HEK293 (cell line): ENCODE data around the gene ENO2.

Experiments
- ZEB2 ChIP-seq: fragments of 450-650 bp; formaldehyde crosslinking; IDR thresholded peaks from 2 replicates; pipeline ENCODE4 v1.5.1; 2016; ENCODE audit warnings: missing biosample characterization, missing genetic modification characterization
- ZFP41 ChIP-seq: fragments of 450-650 bp; formaldehyde crosslinking; IDR thresholded peaks from 2 replicates; pipeline ENCODE4 v1.5.1; 2016; ENCODE audit warnings: missing biosample characterization, missing genetic modification characterization, borderline replicate concordance
- TF ChIP-seq, protein P1 (sequence below): fragments of 450-650 bp; formaldehyde crosslinking; IDR thresholded peaks from 2 replicates; pipeline ENCODE4 v1.5.1; 2016; ENCODE audit warnings: missing biosample characterization, missing genetic modification characterization, borderline replicate concordance
- TF ChIP-seq, protein P2 (sequence below): fragments of 450-650 bp; formaldehyde crosslinking; IDR thresholded peaks from 2 replicates; pipeline ENCODE4 v1.5.1; 2016; ENCODE audit warnings: missing biosample characterization, missing genetic modification characterization

DNA sequence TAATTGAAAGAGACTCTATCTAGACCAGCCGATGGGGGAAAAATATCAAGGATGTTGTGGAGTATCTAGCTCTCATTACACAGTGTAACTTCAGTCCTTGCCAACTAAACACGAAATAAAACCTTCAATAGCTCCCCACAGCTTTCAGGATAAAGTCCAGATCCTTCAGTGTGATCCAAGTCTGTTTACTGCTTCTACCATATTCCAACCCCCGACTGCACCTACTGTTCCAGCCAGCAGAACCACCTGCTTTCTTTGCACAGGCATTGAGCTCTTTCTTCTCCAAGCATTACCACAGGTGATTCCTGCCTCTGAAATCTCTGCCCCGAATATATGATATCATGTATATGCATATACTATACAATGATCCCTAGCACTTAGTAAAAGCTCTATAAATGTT lies 11.9 kb upstream of the ENO2 start:
- TF ChIP-seq ZEB2 (tag by site-specific recombination) (no peak), ZFP41 (tag by site-specific recombination) (no peak)
- TF ChIP-seq, protein P1, sequence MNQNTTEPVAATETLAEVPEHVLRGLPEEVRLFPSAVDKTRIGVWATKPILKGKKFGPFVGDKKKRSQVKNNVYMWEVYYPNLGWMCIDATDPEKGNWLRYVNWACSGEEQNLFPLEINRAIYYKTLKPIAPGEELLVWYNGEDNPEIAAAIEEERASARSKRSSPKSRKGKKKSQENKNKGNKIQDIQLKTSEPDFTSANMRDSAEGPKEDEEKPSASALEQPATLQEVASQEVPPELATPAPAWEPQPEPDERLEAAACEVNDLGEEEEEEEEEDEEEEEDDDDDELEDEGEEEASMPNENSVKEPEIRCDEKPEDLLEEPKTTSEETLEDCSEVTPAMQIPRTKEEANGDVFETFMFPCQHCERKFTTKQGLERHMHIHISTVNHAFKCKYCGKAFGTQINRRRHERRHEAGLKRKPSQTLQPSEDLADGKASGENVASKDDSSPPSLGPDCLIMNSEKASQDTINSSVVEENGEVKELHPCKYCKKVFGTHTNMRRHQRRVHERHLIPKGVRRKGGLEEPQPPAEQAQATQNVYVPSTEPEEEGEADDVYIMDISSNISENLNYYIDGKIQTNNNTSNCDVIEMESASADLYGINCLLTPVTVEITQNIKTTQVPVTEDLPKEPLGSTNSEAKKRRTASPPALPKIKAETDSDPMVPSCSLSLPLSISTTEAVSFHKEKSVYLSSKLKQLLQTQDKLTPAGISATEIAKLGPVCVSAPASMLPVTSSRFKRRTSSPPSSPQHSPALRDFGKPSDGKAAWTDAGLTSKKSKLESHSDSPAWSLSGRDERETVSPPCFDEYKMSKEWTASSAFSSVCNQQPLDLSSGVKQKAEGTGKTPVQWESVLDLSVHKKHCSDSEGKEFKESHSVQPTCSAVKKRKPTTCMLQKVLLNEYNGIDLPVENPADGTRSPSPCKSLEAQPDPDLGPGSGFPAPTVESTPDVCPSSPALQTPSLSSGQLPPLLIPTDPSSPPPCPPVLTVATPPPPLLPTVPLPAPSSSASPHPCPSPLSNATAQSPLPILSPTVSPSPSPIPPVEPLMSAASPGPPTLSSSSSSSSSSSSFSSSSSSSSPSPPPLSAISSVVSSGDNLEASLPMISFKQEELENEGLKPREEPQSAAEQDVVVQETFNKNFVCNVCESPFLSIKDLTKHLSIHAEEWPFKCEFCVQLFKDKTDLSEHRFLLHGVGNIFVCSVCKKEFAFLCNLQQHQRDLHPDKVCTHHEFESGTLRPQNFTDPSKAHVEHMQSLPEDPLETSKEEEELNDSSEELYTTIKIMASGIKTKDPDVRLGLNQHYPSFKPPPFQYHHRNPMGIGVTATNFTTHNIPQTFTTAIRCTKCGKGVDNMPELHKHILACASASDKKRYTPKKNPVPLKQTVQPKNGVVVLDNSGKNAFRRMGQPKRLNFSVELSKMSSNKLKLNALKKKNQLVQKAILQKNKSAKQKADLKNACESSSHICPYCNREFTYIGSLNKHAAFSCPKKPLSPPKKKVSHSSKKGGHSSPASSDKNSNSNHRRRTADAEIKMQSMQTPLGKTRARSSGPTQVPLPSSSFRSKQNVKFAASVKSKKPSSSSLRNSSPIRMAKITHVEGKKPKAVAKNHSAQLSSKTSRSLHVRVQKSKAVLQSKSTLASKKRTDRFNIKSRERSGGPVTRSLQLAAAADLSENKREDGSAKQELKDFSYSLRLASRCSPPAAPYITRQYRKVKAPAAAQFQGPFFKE: no peak
- TF ChIP-seq, protein P2, sequence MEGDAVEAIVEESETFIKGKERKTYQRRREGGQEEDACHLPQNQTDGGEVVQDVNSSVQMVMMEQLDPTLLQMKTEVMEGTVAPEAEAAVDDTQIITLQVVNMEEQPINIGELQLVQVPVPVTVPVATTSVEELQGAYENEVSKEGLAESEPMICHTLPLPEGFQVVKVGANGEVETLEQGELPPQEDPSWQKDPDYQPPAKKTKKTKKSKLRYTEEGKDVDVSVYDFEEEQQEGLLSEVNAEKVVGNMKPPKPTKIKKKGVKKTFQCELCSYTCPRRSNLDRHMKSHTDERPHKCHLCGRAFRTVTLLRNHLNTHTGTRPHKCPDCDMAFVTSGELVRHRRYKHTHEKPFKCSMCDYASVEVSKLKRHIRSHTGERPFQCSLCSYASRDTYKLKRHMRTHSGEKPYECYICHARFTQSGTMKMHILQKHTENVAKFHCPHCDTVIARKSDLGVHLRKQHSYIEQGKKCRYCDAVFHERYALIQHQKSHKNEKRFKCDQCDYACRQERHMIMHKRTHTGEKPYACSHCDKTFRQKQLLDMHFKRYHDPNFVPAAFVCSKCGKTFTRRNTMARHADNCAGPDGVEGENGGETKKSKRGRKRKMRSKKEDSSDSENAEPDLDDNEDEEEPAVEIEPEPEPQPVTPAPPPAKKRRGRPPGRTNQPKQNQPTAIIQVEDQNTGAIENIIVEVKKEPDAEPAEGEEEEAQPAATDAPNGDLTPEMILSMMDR (tag by site-specific recombination): no peak
